Stomach (tissue), 4 donors: ENCODE measurements around the gene OR7C2.

Experiments used
- POLR2A ChIP-seq, 4 donors: fragments of 450-650 bp; IDR thresholded peaks; one replicate each; pipeline ENCODE4 v1.6.1; 2016; ENCODE audit warnings: antibody characterized with exemption in 4 of 4, control low read depth in 2 of 4, mild to moderate bottlenecking in 1 of 4, moderate library complexity in 1 of 4
- POLR2AphosphoS5 ChIP-seq, 3 donors: sonication (generic); formaldehyde crosslinking; IDR thresholded peaks; one replicate each; pipeline ENCODE4 v1.6.1; 2016; ENCODE audit warnings: antibody characterized with exemption in 3 of 3
- TF ChIP-seq, protein P1 (sequence below), 7 experiments: fragments of 450-650 bp in 4 of 7; fragments of 200-600 bp in 3 of 7; sonication (generic) in 3 of 7; IDR thresholded peaks; one replicate each; pipeline ENCODE4 v1.5.1; 2016 to 2019; ENCODE audit warnings: antibody characterized with exemption in 7 of 7, control low read depth in 2 of 7, mild to moderate bottlenecking in 1 of 7

DNA sequence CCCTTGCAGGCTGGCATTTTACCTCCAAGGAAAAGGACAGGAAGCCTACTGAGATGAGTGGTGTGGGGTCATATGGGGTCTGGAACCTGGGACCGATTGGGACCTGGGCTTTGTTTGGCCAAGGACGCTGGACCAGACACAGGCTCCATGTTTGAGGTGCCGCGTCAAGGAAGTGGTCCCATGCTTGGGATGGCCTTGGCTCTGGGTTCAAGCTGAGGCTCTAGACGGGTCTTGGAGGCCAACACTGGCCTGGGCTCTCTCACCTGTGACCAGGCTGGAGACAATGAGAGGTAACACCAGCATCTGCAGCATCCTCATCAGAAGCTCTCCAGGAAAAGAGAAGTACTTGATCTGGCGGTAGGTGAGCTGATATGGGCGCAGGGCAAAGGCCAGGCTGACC, 30.2 kb downstream of the OR7C2 start:
- TF ChIP-seq POLR2A (IDR thresholded peaks at IDR 0.05): no peak
- TF ChIP-seq, protein P1, sequence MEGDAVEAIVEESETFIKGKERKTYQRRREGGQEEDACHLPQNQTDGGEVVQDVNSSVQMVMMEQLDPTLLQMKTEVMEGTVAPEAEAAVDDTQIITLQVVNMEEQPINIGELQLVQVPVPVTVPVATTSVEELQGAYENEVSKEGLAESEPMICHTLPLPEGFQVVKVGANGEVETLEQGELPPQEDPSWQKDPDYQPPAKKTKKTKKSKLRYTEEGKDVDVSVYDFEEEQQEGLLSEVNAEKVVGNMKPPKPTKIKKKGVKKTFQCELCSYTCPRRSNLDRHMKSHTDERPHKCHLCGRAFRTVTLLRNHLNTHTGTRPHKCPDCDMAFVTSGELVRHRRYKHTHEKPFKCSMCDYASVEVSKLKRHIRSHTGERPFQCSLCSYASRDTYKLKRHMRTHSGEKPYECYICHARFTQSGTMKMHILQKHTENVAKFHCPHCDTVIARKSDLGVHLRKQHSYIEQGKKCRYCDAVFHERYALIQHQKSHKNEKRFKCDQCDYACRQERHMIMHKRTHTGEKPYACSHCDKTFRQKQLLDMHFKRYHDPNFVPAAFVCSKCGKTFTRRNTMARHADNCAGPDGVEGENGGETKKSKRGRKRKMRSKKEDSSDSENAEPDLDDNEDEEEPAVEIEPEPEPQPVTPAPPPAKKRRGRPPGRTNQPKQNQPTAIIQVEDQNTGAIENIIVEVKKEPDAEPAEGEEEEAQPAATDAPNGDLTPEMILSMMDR (IDR thresholded peaks at IDR 0.05): no peak
- no peak for TF ChIP-seq POLR2AphosphoS5 (IDR thresholded peaks at IDR 0.05)
